Epidermal melanocyte (primary cell): Measurements from ENCODE around the gene SLC39A8.

Experiments
- DNase-seq: peaks from one replicate; pipeline ENCODE4 v3.0.0; 2011; ENCODE audit warnings: low spot score; ENCODE audit not compliant: insufficient read length

Gene SLC39A8

DNA sequence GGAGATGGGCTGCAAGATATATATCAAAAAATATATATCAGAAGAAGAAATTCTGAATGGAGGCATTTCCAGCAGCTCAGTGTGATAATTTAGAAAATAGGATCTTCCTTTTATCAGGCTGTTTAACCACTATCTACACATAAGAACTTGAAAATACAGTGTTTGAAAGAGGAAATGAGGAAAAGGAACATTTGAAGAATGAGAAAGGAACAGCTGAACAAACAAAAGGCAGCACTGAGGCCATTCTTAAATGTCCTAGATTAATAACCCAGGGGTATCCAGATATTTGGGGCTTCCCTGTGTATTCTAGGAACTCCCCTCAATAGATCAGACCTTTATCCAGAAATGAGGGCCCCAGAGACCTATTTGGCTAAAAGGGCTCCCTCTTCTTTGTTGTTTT is 4.1 kb downstream of the SLC39A8 start:
- DNase-seq, result no peak

- DNase-seq, result no peak
Measured at GRCh38 chr4:102339018-102339417, 6.3 kb downstream of the SLC39A8 start.

GRCh38 chr4:102338405-102338804 is 6.9 kb downstream of the SLC39A8 start:
- no peak for DNase-seq

GRCh38 chr4:102335616-102336015 is 9.7 kb downstream of the SLC39A8 start:
- DNase-seq, result no peak

- DNase-seq, result no peak
Measured at GRCh38 chr4:102334624-102335023, 10.7 kb downstream of the SLC39A8 start.

DNA sequence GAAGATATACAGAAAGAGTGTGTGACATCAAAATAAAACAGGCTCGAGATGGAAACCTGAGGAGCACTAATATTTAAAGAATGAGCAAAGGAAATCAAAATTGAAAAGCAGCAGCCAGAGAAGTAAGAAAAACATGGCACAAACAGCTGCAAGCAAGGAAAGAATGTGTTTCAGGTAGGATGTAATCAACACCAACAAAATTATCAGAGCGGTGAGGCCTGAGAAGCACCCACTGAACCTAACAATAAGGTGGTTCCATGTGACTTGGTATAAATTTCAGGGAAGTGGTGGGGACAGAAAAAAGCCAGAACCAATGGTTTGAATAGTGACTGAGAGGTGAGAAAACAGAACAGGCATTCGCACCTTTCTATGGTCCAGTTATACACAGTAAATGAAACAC is 11.5 kb downstream of the SLC39A8 start:
- no peak for DNase-seq

GRCh38 chr4:102328045-102328444 is 17.2 kb downstream of the SLC39A8 start:
- DNase-seq, result no peak

- no peak for DNase-seq
Measured at GRCh38 chr4:102326951-102327350, 18.3 kb downstream of the SLC39A8 start.

- DNase-seq, result no peak
Measured at GRCh38 chr4:102324730-102325129, 20.6 kb downstream of the SLC39A8 start.

DNA sequence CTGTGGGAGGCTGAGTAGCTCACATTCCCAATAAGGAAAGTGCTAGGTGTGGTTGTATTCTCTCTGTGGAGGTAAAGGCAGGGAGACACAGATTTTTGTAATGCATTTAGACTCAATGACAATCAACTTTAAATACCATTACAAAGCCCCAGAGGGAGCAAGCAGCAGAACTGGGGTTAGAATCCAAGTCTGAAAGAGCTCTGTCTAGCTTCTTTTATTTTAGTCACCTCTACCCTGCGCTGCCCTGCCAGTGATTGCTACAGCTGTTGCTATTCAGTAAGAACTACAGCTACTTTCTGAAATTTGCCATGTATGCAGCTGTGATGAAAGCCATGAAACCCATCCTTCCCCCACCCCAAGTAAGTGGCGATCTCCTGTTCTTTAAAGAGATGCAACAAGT is 22.5 kb downstream of the SLC39A8 start:
- no peak for DNase-seq

DNA sequence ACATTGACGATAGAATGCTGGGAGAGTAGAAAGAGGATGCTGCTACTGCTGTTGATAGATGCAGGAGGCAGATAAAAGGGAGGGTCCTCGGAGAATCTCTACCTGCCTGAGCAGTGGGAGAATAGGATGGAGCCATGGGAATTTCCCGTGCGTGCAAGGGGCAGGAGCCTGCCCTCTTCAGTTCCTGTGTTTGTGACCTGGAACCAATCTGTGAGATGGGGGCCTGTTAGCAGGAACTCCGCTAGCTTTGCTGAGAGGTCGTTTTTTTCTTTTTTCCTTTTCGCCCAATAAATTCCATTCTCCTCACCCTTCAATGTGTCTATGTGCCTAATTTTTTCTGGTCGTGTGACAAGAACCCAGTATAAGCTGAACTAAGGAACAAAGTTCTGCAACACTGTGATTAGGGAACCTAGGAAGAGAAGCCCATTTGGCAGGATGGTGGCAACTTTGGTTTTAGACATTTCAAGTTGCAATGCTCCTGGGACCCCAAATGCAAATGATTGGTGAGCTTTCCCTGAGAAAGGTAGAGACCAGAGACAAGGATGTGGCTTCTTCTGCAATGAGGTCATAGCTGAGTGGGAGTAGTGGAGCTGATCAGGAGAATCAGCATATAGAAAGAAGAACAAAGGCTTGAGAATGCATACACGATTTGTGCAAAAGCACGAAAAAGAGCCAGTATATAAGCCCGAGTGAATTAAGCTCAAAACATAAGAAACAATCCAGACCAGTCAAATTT is 23.9 kb downstream of the SLC39A8 start:
- DNase-seq, result no peak

- DNase-seq, result no peak
Measured at GRCh38 chr4:102319594-102319993, 25.7 kb downstream of the SLC39A8 start.

GRCh38 chr4:102318526-102318925 is 26.8 kb downstream of the SLC39A8 start:
- no peak for DNase-seq

DNA sequence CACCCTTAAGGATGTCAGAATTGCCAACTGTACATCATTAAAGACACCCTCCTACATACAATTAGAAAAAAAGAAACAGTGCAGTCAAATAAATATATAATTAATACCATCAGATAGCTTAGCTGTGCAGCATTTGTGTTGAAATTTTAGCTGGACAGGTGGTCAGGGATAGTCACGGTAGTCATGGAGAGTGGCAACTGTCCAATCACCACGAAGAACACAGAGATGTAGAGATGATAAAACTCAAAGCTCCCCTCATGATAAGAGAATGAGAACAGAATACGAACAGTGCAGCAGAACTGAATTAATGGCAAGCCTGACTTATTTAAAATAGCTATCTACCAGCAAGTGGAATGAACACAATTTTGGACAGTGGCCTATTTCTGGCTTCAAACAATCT is 27.2 kb downstream of the SLC39A8 start:
- no peak for DNase-seq

DNA sequence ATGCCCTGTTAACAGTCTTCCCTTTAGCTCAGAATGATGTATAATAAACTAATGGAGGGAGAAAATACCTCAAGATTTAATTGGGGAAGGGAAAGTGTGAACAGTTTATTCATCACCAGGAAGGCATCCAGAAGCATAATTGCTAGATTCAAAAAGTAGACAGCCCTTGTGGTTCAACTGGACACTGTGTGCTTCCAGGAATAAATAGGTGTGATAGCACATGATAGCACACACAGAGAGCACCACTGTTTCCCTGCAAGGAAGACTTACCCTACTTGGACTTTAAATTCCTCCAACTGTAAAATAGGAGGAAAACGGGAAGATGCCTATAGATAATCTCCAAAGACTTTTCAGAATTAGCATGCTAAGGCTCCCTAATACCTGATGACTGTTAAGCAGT is 27.8 kb downstream of the SLC39A8 start:
- DNase-seq, result no peak

GRCh38 chr4:102316585-102316984 is 28.7 kb downstream of the SLC39A8 start:
- DNase-seq, result no peak

DNA sequence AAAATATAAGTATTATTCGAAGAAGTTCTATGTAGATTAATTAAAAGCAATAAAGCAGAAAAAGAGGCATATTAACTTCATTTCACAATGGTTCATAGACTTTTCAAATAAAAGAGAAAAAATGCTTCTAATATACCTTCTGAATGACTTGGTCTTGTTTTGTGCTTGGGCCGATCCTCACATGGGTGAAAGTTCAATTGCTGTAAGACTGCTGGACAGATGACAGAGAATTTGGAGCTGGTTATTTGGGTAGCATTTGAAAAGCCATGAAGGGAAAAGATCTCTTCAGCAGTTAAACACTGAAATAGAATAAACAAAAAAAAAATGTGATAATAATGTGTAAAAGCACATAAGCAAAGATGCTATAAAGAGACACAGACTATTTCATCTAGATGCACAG is 29.8 kb downstream of the SLC39A8 start:
- no peak for DNase-seq

DNA sequence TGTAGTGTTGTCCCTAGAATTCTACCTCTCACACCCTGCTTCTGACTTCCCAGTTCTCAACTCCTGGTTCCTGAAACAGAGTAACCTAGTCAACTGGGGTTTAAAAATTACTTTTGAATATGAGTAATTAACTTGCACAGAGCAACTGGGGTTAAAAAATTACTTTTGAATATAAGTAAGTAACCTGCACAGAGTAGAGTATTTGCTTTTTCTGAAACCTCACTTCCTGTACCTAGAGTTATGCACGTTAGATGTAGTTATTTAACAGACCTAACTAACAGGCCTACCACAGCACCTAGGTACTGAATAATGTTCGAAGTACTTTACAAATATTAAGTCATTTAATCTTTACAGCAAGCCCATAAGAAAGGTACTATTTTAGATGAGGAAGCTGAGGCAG is 32.9 kb downstream of the SLC39A8 start:
- no peak for DNase-seq

- DNase-seq, result no peak
Measured at GRCh38 chr4:102311912-102312311, 33.4 kb downstream of the SLC39A8 start.

DNA sequence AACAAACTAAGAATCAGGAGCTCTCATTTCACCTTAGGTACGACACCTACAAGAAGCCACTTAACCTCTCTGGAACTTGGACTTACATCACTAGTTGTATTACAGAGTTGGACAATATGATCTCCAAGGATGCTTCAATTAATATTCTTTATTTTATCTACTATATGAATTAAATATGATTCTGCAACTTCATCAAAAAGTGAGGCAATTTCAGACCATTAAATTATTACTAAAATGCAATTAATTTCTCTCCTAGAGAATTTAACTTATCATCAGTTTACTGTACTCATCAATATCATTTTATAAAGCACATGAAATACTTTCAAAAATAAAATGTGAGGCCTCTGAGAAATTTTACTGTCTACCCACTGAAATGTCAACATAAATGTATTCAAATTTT is 33.9 kb downstream of the SLC39A8 start:
- no peak for DNase-seq

- DNase-seq, result no peak
Measured at GRCh38 chr4:102308032-102308799, 37.1 kb downstream of the SLC39A8 start.

DNA sequence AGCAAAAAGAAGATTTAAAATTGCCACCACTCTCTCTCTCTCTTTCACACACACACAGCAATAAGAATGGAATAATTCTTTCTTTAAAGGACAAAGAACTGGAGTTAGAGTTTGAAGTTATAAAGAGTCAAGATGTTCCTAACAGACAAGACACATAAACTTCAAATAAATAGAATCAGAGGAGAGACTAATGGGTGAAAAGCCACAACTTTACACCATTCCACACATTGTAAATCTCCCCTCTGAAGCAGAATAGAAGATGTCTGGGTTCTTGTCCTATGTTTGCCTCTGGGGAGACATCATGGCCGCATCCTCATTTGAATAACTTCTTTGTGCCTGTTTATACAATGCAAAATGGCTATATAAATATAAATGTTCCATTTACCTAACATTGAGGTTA is 39.6 kb downstream of the SLC39A8 start:
- no peak for DNase-seq

- no peak for DNase-seq
Measured at GRCh38 chr4:102302762-102303161, 42.5 kb downstream of the SLC39A8 start.
